ENCODE results near the gene FGA. TPM values are rescaled to one million over a fixed set of nuclear protein-coding genes. Genes with fewer than 3 reads are reported as not detected.
A peak's percentile ranks its signal among the peaks of the same experiment; 100 is the strongest.

FGA gene
- total and polyA plus RNA-seq, 2 of the 8 experiments (the other 6 are each of a cell fraction or from before 2014, with no cell fraction given): not detected

- H3K79me1 ChIP-seq (ENCODE audit: low read depth, low read length): no peaks in the 10 kb centered on the region
- H3K36me3 ChIP-seq (ENCODE audit: control insufficient read depth in 2 of 4, insufficient read depth in 4 of 4, low read length in 3 of 4): no peaks in the 10 kb centered on the region
- no peak overlapping the region for H3K9ac ChIP-seq (replicated peaks in 1 of 4; ENCODE audit: extremely low read depth in 1 of 4, low read depth in 3 of 4, low read length in 3 of 4)
- H4K5ac ChIP-seq (ENCODE audit: insufficient read length, low read depth, low read length): no peak overlapping the region
- H2AFZ ChIP-seq (ENCODE audit: low read length): peak overlapping the region; percentile 20; the same call in 1 of the 2 replicates
- H2BK15ac ChIP-seq (ENCODE audit: low read length): no peak overlapping the region
- H3K14ac ChIP-seq (ENCODE audit: insufficient read length): no peak overlapping the region
- H3K27me3 ChIP-seq (replicated peaks in 1 of 4; ENCODE audit: control insufficient read depth in 3 of 4, extremely low read depth in 1 of 4, insufficient read depth in 3 of 4, low read length in 3 of 4): no peaks in the 10 kb centered on the region
- CTCF ChIA-PET (ENCODE audit: partially characterized antibody): interaction anchor here (0.7 to 6.1 kb wide), 52 partner anchors 9 to 1774 kb away, joined by 3 to 283 read pairs (median 5); partner anchors contain the start of genes FGG and PLRG1
- no peaks in the 10 kb centered on the region for H3K23me2 ChIP-seq (ENCODE audit: low read depth, low read length)
- H4K91ac ChIP-seq (replicated peaks; ENCODE audit: insufficient read length, low read length): no peak overlapping the region
- H2BK12ac ChIP-seq (ENCODE audit: low read depth, low read length): no peak overlapping the region
- POLR2A ChIA-PET (ENCODE audit: partially characterized antibody): interaction anchor here (0.8 to 1.0 kb wide), 5 partner anchors 11 to 184 kb away, joined by 3 to 4 read pairs (median 3); partner anchors contain the start of gene LRAT
- peak in 2 of 3 experiments; percentile 82 to 85; a peak in 3 of 4 replicates for TF ChIP-seq CTCF (IDR thresholded peaks at IDR 0.05; ENCODE audit: control extremely low read depth in 1 of 3, insufficient read depth in 1 of 3, low read depth in 1 of 3, low read length in 3 of 3)
- TF ChIP-seq CREB1 (IDR thresholded peaks at IDR 0.05): peak; percentile 56
- peak; percentile 50; the same call in 1 of the 2 replicates for TF ChIP-seq YY1 (IDR thresholded peaks at IDR 0.05; ENCODE audit: low read depth, low read length)
- peak; percentile 68; the same call in 1 of the 2 replicates for TF ChIP-seq ATF2 (IDR thresholded peaks at IDR 0.05; ENCODE audit: low read length)
- TF ChIP-seq EP300 (IDR thresholded peaks at IDR 0.05; ENCODE audit: borderline replicate concordance in 1 of 2, low read depth in 2 of 2, low read length in 2 of 2): no peak
- peak; percentile 93 to 94 for TF ChIP-seq RAD21 (IDR thresholded peaks at IDR 0.05 in 1 of 2, conservative IDR thresholded peaks at IDR 0.05 in 1 of 2; ENCODE audit: low read depth in 2 of 2, low read length in 2 of 2)
- no peak overlapping the region for H3K23ac ChIP-seq (ENCODE audit: insufficient read length)
- no peak overlapping the region for H2BK5ac ChIP-seq (ENCODE audit: low read depth, low read length)
- H4K20me1 ChIP-seq (replicated peaks in 1 of 2; ENCODE audit: control insufficient read depth in 1 of 2, insufficient read depth in 2 of 2, low read length in 2 of 2): no peaks in the 10 kb centered on the region
- DNase-seq (ENCODE audit: low read depth in 1 of 2, low spot score in 2 of 2): peak in 1 of 2 experiments; percentile 9
- no peak overlapping the region for H3K4me3 ChIP-seq (ENCODE audit: extremely low read depth in 1 of 4, insufficient read depth in 2 of 4, low read depth in 3 of 4, low read length in 4 of 4)
- H3K27ac ChIP-seq (ENCODE audit: low read depth, low read length): no peak overlapping the region
- H3K4me1 ChIP-seq (replicated peaks in 1 of 4; ENCODE audit: control insufficient read depth in 3 of 4, insufficient read depth in 4 of 4, low read length in 3 of 4): no peaks in the 10 kb centered on the region
- no peak overlapping the region for H3K4me2 ChIP-seq (ENCODE audit: insufficient read depth in 1 of 2, low read depth in 2 of 2, low read length in 2 of 2)
- FAIRE-seq: peak; percentile 95
- no peak overlapping the region for H2BK120ac ChIP-seq (replicated peaks; ENCODE audit: low read depth, low read length)
- H3K18ac ChIP-seq (ENCODE audit: extremely low read depth, low read length): no peak overlapping the region
- H4K8ac ChIP-seq (ENCODE audit: extremely low read depth, insufficient read depth, low read length): no peak overlapping the region
- no peak overlapping the region for H2AK5ac ChIP-seq (ENCODE audit: low read depth, low read length)
- H3K56ac ChIP-seq (replicated peaks; ENCODE audit: insufficient read length, low read depth, low read length): no peak overlapping the region
- H3K79me2 ChIP-seq (ENCODE audit: control insufficient read depth in 1 of 2, insufficient read depth in 2 of 2, low read length in 2 of 2): no peaks in the 10 kb centered on the region
- H3K9me3 ChIP-seq (ENCODE audit: insufficient read depth in 2 of 2, low read depth in 1 of 2, low read length in 1 of 2): no peaks in the 10 kb centered on the region
- 78% methylated on average over 9 of the region's 9 CpGs; no CpG with 5 or more reads in 1 of the 2 experiments for WGBS, 2 experiments (ENCODE audit: extremely low coverage in 1 of 2, insufficient coverage in 1 of 2, insufficient read length in 1 of 2, insufficient replicate concordance in 2 of 2, low coverage in 1 of 2, low lambda C conversion rate in 2 of 2, missing lambda C conversion rate in 1 of 2)
- H2BK20ac ChIP-seq (ENCODE audit: low read length): no peak overlapping the region
- H3K4ac ChIP-seq (replicated peaks; ENCODE audit: insufficient read length, low read depth, low read length): no peak overlapping the region
These were observed 30.8 kb downstream of the FGA start for GRCh38 chr4:154559494-154560418.

Measured in H1 (cell line).